Hematopoietic multipotent progenitor cell treated with erythropoietin and hydrocortisone succinate and interleukin-3 and kit ligand, for 15 days (in vitro differentiated cells): ENCODE data around the gene SPNS2.

Experiments
- DNase-seq: peaks from one replicate; pipeline ENCODE4 v3.0.0-alpha.2; 2015; ENCODE audit warnings: low spot score

Gene SPNS2

DNA sequence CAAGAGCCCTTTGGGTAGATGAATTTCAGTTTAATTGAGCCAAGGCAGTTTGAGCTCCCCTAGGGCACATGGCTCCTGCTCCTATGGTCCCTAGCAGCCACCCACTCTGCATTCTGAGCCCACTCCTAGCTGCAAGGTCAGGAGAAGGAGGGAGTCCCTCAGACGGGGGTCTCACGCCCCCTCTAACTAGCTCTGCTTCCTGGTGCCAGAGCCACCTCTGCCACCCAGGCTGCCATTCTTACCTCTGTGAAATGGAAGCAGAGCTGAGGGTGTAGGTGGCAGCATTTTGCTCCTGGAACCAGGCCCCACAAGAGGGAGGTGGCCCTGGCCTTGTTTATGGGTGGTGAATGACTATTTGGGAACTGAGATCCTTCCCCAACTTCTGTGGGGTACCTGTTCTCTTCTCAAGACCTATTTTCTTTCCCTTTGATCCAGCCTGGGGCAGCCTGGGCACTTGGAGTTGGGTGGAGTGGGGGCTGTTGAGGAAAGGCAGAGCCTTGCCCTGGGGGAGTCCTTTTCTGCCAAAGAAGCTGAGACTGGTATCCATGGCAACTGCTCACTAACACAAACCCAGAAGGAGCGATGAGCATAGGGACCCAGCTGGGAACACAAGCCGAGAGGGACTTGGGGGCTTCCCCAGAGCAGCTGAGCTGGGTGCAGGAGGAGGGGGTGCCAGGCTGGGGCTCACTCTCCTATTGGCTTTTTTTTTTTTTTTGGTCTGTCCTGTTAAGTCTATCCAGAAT lies 4.8 kb downstream of the SPNS2 start:
- no peak for DNase-seq

GRCh38 chr17:4504188-4504587 lies 5.5 kb downstream of the SPNS2 start:
- DNase-seq: no peak

GRCh38 chr17:4505187-4505586 lies 6.5 kb downstream of the SPNS2 start:
- no peak for DNase-seq

DNA sequence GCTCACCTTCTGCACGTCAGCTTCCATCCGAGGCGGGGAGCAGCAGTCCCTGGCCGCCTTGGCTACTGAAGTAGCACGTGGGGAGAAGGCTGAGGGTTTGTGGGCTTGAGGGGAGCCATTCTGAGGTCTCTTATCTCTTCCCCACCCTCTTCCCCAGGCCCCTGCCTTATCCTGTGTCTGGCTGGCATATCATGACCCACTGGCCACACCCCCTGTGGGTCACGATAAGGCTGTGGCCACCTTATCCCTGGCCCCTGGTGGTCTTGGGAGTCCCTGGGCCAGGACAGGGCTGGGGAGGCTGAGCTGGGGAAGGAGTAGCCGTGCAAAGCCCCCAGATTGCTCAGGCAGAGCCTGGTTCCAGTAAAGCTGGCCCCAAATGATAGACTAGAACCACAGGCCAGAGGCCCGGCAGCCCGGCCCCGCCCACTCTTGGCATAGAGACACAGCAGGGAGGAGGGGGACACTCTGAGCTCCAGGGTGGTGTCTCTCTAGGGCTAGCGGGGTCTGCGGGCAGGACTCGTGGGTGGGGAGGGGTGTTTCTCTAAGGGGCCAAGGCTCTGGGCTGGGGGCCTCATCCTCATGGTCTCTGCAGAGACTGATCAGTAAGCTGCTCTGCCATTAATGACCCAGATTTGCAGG lies 7.6 kb downstream of the SPNS2 start:
- DNase-seq: no peak

DNA sequence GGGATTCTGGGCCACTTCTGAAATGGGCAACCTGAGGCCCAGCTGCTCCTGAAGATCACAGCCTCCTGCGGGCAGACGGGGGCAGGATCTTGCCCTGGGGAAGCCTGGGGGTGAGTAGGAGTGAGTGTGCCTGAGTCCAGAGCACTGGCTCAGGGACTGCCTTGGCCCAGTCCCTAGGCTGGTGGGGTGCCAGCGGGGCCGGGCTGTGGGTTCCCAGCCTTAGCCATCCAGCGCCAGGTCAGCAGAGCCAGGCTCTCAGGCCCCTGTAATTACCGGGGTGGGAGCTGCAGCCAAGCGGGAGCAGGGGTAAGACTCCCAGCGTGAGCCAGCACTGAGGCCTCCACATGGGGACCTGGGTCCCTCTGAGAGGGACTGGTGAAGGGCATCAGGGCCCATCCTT lies 8.2 kb downstream of the SPNS2 start:
- DNase-seq: no peak

GRCh38 chr17:4507361-4508111 lies 8.9 kb downstream of the SPNS2 start:
- DNase-seq: no peak

GRCh38 chr17:4508207-4508606 lies 9.5 kb downstream of the SPNS2 start:
- DNase-seq: no peak

DNA sequence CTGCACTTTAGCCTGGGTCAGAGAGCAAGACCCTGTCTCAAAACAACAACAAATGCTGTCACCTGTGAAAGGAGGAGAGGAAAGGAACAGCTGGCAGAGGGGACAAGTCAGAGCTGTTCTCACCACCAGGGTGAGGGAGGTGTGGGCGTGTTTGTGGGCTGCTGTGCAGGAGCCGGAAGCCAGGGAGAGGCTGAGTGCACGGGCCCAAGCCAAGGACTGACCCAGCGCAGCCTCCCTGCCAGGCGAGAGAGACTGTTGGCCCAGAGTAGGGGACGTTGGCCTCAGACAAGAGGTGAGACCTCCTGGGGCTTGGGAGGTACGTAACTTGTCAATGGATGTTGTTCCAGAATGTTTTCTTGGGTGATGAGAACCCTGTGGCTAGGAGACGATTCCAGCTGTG lies 10.7 kb downstream of the SPNS2 start:
- DNase-seq: no peak

GRCh38 chr17:4509923-4510617 lies 11.4 kb downstream of the SPNS2 start:
- DNase-seq: no peak

DNA sequence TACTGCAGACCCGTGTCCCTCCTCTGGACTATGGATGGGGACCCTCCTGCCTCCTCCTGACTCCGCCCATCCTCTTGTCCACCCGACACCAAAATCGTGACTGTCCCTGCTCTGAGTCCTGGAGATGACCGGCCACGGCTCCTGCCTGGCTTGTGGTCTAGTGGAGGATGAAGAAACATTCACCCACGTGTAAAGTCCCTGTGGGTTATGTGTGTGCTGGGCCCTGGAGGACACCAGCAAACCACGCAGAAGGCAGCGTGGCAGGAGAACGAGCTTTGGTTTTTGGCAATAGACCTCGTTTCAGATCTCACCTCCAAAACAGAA lies 11.9 kb downstream of the SPNS2 start:
- no peak for DNase-seq

GRCh38 chr17:4511199-4511932 lies 12.7 kb downstream of the SPNS2 start:
- no peak for DNase-seq

DNA sequence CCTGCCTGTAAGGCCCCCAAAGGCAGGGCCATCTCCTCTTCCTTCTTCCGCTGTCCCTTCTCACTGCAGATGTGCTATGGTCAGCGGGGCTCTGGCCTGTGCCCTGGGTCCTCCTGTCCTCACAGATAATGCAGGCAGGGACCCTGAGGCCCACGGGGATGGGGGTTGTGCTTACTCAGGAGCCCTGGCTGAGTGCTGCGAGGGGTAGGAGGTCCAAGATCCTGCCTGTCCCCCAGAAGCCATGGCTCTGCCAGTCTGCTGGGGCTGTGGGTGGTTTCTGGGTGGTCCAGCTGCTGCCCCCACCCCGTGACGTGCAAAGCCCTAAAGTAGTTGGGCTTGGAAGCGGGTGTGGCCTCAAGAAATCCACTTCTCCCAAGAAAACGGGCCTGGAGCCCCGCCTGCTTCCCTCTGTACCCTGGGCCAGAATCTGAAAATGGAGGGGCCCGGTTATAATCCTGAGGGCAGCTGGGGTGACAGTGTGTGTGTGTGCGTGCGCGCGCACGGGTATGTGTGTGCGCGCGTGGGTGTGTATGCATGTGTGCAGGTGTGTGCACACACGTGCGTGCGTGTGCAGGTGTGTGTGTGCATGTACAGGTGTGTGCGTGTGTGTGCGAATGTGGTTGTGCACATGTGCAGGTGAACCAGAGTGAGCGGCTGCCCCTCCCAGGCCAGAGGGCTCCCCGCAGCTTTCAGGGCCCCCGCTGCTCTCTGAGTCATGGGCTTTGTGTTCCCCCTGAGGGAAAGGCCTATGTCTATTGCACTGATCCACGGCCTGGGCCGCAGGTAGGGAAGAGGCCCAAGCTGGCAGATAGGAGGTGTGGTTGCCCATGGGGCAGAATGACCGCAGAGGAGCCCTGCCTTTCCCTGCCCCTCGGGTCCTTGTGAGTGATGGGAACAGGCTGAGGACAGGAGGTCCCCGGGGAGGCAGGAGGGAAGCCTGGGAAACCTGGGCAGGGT lies 13.8 kb downstream of the SPNS2 start:
- no peak for DNase-seq

DNA sequence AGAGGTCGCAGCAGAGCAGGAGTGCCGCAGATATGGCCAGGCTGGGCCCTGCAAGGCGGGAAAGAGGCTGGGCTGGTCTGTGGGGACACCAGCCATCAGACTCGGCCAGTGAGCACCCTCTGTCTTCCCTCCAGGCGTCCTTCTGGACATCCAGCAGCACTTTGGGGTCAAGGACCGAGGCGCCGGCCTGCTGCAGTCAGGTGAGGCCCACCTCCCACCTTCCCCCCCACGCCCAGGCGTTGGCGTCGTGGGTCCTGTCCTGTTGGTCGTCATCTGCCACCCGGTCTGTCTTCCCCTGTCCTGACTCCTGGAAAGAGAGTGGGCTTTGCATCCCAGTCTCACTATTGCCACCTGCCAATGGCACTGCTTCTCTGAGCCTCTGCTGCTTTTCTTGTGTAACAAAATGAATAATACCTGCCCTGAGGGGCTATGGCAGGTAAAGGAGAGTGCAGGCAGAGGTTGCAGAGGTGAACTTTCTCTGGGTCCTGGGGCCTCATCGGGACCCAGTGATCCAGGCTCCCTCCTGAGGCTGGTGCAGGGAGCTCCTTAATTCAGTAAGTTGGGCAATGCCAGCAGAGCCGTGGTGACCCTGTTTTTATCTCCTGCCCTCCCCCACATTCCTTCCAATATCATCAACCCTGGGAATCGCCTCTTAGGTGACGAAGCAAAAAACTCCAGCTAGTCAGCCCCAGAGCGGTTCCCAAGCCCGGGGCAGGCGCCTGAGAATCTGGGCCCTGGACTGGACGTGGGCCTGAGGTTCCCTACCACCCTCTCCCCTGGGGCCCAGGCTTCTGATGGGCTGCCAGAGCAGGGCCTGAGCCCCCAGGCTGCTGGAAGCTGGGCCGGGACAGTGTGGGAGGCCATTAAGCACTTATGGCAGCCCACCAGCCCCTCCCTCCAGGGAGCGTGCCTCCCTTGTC lies 14.7 kb downstream of the SPNS2 start:
- no peak for DNase-seq

DNA sequence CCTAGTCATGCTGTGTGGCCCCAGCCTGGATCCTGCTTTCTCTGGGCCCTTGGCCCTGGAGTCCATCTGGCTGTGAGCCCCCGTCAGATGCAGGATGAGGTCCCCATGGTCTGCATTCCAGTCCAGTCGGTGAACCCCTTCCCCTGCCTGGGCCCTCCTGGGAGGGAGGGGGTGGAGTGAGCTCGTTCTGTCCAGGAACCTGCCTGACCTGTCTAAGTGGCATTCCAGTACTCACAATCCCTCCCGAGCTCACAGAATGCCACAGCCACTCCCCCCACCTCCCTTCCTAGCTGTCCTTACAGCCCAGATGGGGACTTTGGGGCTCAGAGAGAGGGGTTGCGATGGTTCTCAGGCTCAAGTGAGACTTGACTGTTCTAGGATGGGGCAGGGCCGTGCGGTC lies 15.5 kb downstream of the SPNS2 start:
- DNase-seq: no peak

GRCh38 chr17:4514779-4515178 lies 16.1 kb downstream of the SPNS2 start:
- no peak for DNase-seq

DNA sequence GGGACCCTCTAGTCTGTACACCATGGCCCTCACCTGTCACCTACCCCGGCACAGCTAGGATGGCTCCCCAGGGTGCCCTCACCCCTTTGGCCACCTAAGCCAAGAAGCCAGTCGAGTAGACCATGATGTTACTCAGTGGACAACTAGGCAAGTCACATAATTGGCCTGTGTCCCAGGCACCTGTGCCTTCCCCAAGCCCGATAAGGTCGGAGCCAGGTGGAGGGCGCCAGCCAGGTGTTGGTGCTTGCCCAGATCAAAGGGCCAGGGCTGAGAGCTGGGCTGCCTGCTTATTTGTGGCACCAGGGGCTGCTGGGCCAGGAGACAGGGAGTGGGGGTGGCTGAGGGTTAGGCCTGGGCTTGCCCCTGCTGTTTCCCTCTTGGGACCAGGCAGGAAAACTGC lies 16.8 kb downstream of the SPNS2 start:
- no peak for DNase-seq

DNA sequence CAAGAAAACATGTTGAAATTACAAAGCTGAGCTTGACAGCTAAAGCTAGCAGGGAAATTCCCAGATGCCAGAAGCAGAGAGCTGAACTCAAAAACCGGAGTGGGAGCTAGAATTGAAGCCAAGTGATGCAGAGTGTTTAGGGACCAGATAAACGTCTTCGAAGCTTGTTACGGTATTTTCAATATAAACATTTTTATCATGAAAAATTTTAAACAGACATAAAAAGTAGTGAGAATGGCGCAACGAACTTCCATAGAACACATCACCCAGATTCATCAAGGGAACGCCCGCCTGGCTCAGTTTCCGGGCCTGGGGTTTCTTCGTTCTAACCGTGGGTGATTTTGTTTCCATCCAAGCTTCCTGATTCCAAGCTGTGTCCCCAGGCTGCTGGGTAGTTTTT lies 18.1 kb downstream of the SPNS2 start:
- DNase-seq: no peak

DNA sequence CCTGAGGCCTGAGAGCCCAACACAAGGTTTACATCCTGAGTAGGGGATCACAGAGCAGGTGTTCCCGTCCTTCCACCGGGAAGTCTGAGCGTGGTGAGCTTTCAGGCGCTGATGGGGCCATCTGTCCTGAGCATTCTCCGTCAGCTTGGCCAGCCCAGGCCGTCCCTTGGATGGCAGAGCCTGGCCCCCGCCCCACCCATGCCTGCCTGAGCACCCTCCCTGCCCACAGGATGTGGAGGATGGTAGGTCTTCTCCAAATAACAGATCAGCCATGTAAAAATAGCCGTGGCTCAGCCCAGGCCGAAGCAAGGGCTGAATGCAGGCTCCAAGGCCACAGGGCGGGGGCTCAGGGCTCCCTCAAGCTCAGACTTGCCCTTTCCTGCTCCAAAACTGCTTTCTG lies 20.2 kb downstream of the SPNS2 start:
- no peak for DNase-seq

GRCh38 chr17:4519361-4519788 lies 20.7 kb downstream of the SPNS2 start:
- DNase-seq: no peak
